GM12801 (cell line): ENCODE data around the gene IFT27.

Experiments
- TF ChIP-seq, protein P1 (sequence below): IDR thresholded peaks from one replicate; pipeline ENCODE4 v1.5.1; 2011; ENCODE audit warnings: control low read depth; ENCODE audit not compliant: insufficient read length; ENCODE audit errors: extremely low read depth

Gene IFT27

DNA sequence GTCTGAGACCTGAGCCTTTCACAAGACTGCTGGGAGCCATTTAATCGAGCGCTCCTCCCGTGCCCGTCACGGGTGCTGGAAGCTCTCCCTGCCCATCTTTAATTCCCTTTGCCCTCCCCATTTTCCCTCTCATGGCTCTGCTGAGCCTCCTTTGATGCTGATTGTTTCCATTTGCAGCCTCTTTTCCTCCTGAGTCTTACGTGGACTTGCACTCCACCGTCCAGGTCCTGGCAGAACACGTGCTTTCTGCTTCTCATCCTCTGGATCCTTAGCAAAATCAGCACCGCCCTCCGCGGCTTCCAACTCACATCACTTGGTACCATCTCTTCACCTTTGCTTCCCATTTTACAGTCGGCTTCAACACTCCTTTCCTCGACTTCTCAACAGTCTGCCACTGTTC lies 7.3 kb downstream of the IFT27 start:
- TF ChIP-seq, protein P1, sequence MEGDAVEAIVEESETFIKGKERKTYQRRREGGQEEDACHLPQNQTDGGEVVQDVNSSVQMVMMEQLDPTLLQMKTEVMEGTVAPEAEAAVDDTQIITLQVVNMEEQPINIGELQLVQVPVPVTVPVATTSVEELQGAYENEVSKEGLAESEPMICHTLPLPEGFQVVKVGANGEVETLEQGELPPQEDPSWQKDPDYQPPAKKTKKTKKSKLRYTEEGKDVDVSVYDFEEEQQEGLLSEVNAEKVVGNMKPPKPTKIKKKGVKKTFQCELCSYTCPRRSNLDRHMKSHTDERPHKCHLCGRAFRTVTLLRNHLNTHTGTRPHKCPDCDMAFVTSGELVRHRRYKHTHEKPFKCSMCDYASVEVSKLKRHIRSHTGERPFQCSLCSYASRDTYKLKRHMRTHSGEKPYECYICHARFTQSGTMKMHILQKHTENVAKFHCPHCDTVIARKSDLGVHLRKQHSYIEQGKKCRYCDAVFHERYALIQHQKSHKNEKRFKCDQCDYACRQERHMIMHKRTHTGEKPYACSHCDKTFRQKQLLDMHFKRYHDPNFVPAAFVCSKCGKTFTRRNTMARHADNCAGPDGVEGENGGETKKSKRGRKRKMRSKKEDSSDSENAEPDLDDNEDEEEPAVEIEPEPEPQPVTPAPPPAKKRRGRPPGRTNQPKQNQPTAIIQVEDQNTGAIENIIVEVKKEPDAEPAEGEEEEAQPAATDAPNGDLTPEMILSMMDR: no peak

DNA sequence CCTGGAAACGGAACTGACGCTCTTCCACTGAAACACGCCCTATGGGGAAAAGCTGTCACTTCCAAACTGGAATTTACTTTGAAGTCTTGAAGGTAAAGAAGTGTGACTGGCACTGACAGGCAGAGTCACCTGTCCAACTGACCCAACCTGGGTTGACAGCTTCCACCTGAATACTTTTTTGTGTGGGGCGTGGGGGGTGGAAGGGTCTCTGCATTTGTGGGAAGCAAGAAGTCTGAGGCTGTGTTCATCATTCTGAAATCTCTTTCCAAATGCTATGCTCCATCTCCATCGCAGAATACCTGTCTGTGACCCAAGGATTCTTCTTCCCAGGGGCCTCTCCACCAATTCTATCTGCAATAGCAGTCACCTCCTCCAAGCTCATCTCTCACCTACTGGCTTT lies 7.8 kb downstream of the IFT27 start:
- TF ChIP-seq, protein P1: no peak

DNA sequence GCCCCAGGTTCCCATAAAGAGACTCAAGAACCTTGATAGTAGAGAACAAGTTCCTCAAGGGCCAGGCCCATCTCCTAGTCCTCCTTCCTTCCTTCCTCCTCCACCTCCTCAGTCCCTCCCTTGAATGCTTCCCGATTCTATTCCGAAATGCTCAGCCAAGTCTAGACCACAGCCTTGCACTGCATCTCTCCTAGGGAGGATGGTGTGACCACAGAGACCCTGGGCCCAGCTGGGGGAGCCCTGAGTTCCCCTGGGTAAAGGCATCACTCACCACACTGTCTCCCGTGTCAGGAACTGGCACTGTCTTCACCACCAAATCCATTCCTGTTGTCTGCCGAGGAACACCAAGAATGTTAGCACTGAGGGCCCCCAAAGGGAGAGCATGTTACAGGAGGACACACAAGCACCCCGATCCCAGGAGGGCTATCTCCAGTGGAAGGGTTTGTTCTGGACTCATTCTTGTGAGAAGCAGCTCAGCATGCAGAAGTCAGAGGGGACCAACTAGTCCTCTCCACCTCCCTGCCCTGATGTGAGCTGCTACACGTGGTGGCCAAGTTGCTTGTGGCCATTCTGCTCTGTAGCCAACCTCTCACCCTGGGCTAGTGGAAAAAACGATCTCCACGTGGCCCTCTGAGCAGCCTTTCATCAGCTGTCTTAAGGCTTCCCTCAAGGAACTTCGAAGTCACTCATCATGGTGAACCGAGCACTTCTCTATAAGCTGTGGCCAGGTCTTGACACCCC lies 8.7 kb downstream of the IFT27 start:
- TF ChIP-seq, protein P1: no peak

DNA sequence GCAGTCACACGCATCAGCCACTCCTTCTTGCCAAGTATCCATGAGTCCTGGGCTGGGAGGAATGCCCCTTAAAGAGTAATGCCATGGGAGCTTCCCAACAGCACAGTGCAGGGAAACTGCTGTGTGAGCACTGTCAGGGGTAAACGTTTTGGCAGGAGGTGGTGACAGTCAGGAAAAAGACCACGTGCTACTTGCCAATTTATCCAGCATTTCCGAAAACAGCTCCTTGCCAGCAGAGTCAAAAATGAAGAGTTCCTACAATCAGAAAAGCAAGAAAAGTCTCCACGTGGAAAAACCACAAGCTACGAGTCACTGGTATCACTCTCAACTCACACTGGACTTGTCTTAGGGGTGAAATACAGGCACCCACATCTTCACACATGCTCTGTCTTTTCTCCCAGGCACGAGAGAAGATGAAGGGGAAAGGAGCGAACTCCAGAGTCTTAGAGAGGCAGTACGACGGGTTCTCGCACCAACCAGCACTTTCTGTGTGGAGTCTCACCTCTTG lies 9.9 kb downstream of the IFT27 start:
- TF ChIP-seq, protein P1: no peak

DNA sequence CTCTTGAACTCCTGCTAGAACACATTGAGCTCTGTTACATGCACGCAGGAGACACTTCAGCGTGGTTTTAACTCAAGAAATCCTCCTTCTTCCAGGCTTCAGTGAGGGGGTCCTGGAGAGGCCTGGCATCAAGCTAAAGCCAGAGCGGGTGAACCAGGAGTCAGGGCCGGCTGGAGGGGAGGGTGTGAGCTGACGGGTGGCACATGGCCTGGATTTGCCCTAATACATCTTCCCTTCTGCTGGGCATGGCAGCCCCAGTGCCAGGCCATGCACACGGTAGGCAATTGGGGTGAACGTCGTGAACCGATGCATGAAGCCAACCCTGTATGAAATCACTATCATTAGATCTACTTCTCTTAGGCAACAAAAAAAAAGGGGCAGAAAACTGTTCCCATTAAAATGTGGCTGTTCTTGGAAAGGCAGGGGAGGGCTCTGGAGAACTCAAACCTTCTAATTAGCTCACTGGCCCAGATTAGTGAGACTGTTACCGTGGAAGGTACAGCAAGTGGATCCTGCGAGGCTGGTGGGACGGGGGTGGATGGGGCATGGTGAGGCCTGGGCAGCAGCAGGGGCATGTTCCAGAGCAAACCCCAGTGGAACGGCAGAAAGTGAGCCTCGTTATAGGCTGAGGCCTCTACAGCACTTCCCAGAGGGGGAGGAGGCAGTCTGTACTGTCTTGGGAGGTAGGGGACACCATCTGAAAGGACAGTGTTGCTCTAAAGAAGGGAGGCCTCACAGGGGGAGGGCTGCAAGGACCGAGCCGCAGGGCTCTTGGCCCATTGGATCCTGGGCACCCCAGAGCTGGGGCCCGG lies 10.6 kb downstream of the IFT27 start:
- TF ChIP-seq, protein P1: no peak

DNA sequence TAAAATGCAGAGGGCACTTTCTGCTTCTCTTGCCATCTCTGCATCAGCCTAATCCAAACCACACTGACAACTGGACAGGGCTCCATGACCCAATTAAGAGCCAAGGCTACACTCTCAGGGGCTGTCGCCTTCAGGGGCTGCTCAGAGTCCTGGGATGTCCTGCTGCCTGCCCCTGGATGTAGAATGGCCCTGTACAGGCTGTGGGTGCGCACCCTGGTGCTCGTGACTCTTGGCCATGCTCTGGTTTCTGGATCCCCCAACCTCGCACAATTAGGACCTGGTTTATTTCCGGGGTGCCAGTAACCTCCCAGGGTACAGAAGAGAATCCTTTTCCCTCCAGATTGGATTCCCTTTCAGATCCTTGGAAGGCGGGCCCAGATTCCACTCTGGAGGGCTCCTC lies 11.3 kb downstream of the IFT27 start:
- TF ChIP-seq, protein P1: no peak

- TF ChIP-seq, protein P1: no peak
Measured at GRCh38 chr22:36764060-36764459, 11.9 kb downstream of the IFT27 start.
